HG03442 (cell line): Measurements from ENCODE around the gene COL25A1.

Source experiments
- ATAC-seq: cut with Tn5 transposase; IDR thresholded peaks from one replicate; pipeline ENCODE4 v1.9.1; 2021; ENCODE audit warnings: mild to moderate bottlenecking, moderate library complexity; ENCODE audit not compliant: unreplicated experiment

Gene COL25A1

GRCh38 chr4:108926061-108926460, 376.4 kb downstream of the COL25A1 start:
- no peak for ATAC-seq

GRCh38 chr4:108922191-108922590, 380.3 kb downstream of the COL25A1 start:
- ATAC-seq = no peak

GRCh38 chr4:108920395-108921087, 381.9 kb downstream of the COL25A1 start:
- no peak for ATAC-seq

GRCh38 chr4:108919226-108919893, 383.1 kb downstream of the COL25A1 start:
- ATAC-seq = no peak

GRCh38 chr4:108917255-108917654, 385.2 kb downstream of the COL25A1 start:
- no peak for ATAC-seq

GRCh38 chr4:108916638-108917037, 385.8 kb downstream of the COL25A1 start:
- no peak for ATAC-seq

- ATAC-seq = no peak
These were observed 395.5 kb downstream of the COL25A1 start for GRCh38 chr4:108906866-108907367.

- ATAC-seq = no peak
These were observed 396.5 kb downstream of the COL25A1 start for GRCh38 chr4:108906006-108906405.

GRCh38 chr4:108903464-108904221, 398.8 kb downstream of the COL25A1 start:
- no peak for ATAC-seq

GRCh38 chr4:108902769-108903168, 399.7 kb downstream of the COL25A1 start:
- ATAC-seq = peak; percentile 97

GRCh38 chr4:108901291-108901690, 401.2 kb downstream of the COL25A1 start:
- ATAC-seq = no peak

- ATAC-seq = no peak
These were observed 402.4 kb downstream of the COL25A1 start for GRCh38 chr4:108900018-108900580.

GRCh38 chr4:108893468-108893867, 409.0 kb downstream of the COL25A1 start:
- ATAC-seq = no peak

GRCh38 chr4:108891896-108892590, 410.4 kb downstream of the COL25A1 start:
- no peak for ATAC-seq

GRCh38 chr4:108890484-108890881, 412.0 kb downstream of the COL25A1 start:
- ATAC-seq = no peak

GRCh38 chr4:108889696-108890483, 412.6 kb downstream of the COL25A1 start:
- ATAC-seq = no peak

GRCh38 chr4:108888769-108889168, 413.7 kb downstream of the COL25A1 start:
- ATAC-seq = no peak

GRCh38 chr4:108887034-108887433, 415.4 kb downstream of the COL25A1 start:
- ATAC-seq = no peak

GRCh38 chr4:108885211-108885610, 417.2 kb downstream of the COL25A1 start:
- ATAC-seq = no peak

- ATAC-seq = no peak
These were observed 417.9 kb downstream of the COL25A1 start for GRCh38 chr4:108884596-108884995.
